A673 (cell line): ENCODE data around the gene RAPGEF5.

Source experiments
- CTCF ChIP-seq: fragments of 300-800, 200-600 bp; sonication (generic); conservative IDR thresholded peaks from 2 replicates; pipeline ENCODE4 v1.5.1; 2017; ENCODE audit warnings: low read depth, mild to moderate bottlenecking, antibody characterized with exemption, low read length, moderate library complexity, mixed read lengths
- EZH2 ChIP-seq: fragments of 200-600 bp; sonication (generic); IDR thresholded peaks from 2 replicates; pipeline ENCODE4 v1.6.1; 2017; ENCODE audit warnings: borderline replicate concordance, low read depth, mild to moderate bottlenecking, mixed read lengths, antibody characterized with exemption, low read length; ENCODE audit not compliant: poor library complexity, severe bottlenecking

DNA sequence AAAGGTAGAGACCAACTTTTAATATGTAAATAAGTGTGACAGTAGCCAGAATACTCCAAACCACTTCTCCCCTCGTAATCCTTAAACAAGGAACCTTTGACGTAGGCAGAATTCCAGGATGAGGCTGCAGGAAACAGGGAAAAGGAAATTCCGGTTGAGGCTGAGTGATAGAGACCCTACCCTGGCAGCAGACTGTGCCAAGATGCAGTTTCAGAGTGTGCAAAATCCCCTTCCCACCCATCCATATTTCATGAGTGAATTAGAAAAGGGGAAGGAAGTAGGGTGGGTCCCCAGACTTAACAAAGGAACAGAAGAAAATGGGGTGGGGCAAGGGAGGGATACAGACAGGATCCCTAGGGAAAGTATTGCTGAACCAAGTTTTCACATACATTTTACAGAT lies 143.0 kb downstream of the RAPGEF5 start:
- TF ChIP-seq CTCF (no peak), EZH2 (no peak)
